Measurements from ENCODE around the gene LRRC3. TPM values are rescaled to one million over a fixed set of nuclear protein-coding genes. Genes with fewer than 3 reads are reported as not detected.
"Not testable (repeated sequence)": the region's sequence is repeated elsewhere in the genome, so short reads cannot be mapped to it uniquely, and the experiment has no call there.

LRRC3 gene, protein sequence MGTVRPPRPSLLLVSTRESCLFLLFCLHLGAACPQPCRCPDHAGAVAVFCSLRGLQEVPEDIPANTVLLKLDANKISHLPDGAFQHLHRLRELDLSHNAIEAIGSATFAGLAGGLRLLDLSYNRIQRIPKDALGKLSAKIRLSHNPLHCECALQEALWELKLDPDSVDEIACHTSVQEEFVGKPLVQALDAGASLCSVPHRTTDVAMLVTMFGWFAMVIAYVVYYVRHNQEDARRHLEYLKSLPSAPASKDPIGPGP
- total RNA-seq, result 9.8 and 10.4 TPM in 2 replicates

DNA sequence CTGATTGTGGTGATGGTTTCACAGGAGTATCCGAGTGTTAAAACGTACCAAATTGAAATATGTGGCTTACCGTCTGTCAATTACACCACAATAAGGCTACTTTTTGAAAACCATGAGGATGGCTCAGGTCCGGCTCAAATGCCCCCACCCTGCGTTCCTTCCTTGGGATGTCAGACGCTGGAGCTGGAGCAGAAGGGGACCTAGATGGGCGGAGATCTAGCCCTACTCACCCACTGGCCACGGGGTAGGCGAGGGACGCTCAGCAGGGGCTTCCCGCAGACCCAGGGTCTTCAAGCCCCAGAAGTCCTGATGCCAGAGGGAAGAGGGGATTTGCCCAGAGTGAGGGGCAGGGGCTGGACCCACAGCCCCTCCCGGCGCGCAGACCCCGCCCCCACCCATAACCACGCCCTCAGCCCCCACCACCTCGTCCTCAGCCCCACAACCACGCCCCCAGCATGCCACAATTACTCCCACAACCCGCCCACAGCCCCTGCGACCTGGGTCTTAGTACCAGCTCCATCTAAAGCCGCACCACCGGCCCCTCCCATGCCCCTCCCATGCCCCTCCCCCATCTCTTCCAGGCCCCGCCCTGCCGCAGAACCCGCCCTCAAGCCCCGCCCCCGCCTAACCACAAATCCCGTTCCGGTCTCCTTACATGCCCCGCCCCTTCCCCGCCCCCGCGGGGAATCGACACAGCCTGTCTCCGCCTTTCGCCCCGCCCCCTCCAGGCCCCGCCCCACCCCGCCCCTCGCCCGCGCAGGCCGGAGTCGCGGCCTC is at the start of gene LRRC3:
LRRC3 (plus strand) TSS at position 764 of the 777 bp plus-strand sequence. CDS start 1,135 bp downstream, outside the sequence.
- no peak for DNase-seq (ENCODE audit: extremely low read depth, low read depth, low spot score)

DNA sequence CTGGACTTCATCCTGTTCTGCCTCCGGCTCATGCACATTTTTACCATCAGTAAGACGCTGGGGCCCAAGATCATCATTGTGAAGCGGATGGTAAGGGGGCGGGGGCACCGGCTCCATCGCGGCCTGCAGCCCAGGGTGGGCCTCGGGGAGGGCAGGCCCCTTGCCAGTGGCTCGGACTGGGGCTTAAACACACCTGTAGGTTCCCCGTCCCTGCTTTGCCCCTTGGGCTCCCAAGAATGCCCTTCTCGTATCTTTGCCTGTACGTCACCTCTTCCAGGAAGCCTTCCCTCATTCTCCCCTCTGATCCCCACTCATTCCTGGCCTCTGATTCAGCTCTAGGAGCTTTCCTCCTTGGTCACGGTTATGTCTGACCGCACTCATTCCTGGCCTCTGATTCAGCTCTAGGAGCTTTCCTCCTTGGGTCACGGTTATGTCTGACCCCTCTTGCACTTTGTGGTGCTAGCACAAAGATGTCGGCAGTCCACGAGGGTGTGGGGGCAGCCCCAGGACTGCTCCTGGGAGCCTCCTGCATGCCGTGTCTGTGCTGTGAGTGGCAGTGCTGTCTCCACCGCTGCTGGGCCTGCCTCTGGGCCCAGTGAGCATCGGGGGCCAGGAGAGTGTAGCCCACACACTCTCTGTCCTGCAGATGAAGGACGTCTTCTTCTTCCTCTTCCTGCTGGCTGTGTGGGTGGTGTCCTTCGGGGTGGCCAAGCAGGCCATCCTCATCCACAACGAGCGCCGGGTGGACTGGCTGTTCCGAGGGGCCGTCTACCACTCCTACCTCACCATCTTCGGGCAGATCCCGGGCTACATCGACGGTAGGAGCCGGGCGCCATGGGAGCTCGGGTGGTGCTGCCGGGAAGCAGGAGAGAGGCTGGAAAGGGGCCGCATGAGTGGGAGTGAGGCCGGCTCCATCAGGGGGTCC is 49.1 kb upstream of the LRRC3 start:
- no peak for DNase-seq (ENCODE audit: extremely low read depth, low read depth, low spot score)

DNA sequence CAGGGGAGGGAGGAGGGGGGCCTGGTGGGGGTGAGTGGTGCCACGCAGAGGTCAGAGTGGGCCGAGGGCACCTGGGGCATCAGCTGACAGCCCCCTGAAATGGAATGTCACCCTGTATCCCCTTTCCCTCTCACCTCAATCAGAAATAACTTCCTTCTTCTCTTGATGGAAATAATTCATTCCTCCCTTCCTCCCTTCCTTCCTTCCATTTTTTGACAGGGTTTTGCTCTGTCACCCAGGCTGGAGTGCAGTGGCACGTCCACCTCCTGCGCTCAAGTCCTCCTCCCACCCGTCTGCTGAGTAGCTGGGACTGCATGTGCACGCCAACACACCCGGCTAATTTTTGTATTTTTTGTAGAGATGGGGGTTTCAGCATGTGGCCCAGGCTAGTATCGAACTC is 48.4 kb upstream of the LRRC3 start:
- DNase-seq (ENCODE audit: extremely low read depth, low read depth, low spot score), result no peak

- DNase-seq (ENCODE audit: extremely low read depth, low read depth, low spot score), result no peak
These were observed 47.8 kb upstream of the LRRC3 start for GRCh38 chr21:44407493-44407892.

DNA sequence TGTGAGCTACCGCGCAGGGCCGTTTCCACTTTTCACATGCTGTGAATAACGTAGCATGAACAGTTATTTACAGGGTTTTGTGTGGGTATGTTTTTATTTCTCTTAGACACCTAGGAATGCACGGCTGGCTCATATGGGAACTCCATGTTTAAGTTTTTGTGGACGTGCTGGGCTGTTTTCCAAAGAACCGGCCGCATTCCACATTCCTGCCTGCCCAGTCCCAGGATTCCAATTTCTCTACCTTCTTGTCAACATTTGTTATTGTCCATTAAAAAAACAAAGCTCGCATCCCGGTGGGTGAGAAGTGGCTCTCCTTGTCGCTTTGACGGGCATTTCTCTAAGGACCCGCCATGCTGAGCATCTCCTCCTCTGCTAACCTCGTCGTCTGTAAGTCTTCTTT is 47.1 kb upstream of the LRRC3 start:
- no peak for DNase-seq (ENCODE audit: extremely low read depth, low read depth, low spot score)

DNA sequence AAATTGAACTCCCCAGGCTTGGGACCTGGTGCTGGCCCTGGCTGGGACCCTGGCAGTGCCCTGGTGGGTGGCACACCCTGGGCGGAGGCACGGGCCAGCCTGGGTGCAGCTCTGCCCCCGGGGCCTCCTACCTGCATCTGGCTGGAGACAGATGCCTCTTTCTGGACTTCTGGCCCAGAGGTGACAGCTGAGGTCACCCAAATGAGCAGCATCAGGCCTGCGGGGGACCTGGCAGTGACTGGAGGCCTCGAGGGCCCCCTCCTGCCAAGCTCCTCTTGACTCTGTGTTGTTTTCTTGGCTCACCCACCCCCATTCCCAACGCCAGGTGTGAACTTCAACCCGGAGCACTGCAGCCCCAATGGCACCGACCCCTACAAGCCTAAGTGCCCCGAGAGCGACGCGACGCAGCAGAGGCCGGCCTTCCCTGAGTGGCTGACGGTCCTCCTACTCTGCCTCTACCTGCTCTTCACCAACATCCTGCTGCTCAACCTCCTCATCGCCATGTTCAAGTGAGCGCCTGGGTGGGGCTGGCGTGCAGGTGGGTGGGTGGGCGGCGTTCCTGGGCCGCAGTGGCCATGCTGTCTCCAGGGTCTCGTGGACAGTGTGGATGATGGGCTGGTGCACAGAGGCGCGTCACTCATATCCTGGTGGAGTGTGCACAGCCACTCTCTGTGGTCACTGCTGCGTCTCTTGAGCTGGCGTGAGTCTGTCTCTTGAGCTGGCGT is 41.6 kb upstream of the LRRC3 start:
- DNase-seq (ENCODE audit: extremely low read depth, low read depth, low spot score), result no peak

DNA sequence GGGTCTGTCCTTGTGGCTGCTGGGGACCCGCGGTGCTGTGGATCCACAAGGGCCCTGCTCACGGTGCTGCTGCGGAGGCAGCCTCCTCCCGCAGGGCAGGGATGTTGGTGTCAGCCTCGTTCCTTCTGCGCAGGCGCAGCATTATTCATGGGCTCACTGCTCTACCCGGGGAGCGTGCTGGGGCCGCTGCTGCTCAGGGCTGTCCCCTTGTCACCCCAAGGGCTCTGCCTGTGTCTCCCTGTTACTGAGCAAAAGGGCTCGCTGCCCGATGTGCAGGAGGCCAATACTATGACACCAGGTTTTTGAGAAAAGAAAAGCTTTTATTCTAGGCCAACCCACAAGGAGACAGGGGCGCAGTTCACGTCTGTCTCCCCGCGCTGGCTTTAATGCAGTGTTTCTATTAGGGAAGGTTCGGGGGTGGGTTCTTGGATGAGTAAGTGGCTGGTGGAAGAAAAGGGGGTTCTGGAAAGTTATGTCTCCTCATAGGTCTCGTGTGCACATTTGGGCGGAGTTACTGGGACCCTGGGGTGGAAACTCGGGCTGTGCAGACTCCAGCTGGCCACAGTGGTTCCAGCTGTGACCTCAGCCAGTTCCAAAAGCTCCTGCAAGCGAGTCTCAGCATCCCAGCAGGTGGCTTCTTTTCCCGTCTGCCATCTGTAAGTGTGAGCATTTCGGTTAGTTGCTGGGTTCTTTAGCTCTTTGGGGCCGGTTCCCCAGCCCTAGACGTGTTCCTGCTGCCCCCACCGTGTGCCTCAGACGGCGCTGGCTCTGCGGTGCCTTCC is 40.8 kb upstream of the LRRC3 start:
- no peak for DNase-seq (ENCODE audit: extremely low read depth, low read depth, low spot score)

DNA sequence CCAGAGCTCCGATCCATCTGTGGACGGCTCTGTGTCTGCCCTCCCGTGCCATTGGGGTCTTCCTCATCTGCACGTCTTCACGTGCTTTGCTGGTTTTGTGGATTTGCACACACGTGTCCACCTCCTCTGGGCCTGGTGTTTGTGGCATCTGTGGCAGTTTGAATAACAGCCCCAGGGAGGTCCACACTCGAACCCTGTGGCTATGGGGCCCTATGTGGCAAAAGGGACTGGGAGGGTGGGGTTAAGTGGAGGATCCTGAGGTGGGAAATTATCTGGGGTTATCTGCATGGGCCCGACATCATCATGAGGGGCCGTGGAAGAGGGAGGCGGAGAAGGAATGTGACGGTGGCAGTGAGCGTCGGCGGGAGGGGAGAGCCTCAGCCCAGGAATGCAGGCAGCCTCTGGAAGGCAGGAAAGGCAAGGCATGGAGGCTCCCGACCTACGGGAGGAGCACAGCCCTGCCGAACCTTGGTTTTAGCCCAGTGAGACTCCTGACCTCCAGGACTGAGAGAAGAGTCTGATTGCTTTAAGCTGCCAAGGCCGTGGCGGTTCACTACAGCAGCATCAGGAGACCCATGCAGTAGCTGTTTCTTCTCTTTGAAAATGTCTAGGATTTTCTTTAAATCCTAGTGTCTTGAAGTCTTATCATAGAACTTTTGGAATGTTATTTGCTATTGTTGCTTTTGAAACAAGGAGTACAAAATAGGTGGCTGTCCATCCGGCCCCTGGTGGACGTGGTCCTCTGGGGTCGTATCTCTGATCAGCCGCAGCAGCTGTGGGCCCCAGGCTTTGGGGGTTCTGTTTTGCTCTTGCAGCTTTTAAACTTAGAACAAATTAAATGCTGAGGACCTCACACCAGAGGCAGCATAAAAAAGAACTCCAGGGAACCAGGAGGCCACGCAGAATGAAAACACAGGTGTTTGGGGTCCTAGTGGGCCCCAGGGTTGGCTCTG is 40.0 kb upstream of the LRRC3 start:
- no peak for DNase-seq (ENCODE audit: extremely low read depth, low read depth, low spot score)

- DNase-seq (ENCODE audit: extremely low read depth, low read depth, low spot score), result no peak
These were observed 39.1 kb upstream of the LRRC3 start for GRCh38 chr21:44416193-44416592.

- DNase-seq (ENCODE audit: extremely low read depth, low read depth, low spot score), result not testable (repeated sequence)
These were observed 37.6 kb upstream of the LRRC3 start for GRCh38 chr21:44417621-44418107.

DNA sequence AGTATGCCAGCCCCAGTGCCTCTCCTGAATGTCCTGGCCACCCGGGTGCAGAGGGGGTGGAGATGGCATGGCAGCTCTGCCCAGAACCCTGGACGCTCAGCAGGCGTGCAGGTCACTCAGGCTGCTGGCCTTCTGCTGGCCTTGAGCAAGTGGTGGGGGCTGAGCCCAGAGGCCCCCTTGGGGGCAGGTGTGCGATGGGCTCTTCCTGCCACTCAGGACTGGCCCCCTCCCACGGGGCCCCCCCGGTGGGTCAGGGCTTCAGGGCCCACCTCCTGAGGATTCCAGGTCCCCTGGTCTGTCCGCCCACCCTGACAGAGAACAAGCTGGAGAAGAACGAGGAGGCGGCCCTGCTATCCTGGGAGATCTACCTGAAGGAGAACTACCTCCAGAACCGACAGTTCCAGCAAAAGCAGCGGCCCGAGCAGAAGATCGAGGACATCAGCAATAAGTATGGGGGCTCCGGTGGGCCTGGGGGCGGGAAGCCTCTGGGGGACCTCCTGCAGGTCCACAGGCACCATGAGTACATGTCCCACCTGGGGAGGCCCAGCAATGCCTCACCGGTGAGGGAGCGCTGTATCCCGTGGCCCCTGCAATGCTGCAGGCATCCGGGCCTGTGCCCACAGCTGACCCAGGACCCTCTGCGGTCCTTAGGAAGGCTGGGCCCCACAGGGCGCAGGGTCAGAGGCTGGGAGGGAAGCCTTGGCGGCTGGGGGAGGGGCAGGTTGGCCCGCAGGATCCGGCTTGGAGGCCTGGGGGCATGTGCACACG is 37.0 kb upstream of the LRRC3 start:
- DNase-seq (ENCODE audit: extremely low read depth, low read depth, low spot score), result no peak

DNA sequence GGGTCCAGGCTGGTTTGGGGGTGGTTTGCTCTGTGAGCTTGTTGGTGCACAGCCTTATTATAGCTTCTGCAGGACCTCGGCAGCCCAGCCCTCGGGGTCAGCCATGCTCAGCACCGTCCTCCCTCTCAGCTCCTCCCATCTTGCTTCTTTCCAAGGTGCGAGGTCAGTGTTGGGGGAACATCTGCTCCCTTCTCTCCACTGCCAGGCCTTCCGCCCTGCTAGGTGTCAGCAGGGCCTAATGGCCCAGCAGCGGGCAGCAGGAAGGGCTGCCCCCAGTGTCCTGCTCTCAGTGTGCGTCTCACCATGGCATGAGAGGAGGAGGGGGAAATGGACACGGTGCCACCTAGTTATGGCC is 36.5 kb upstream of the LRRC3 start:
- DNase-seq (ENCODE audit: extremely low read depth, low read depth, low spot score), result no peak

- DNase-seq (ENCODE audit: extremely low read depth, low read depth, low spot score), result no peak
These were observed 35.6 kb upstream of the LRRC3 start for GRCh38 chr21:44419679-44420078.

- no peak for DNase-seq (ENCODE audit: extremely low read depth, low read depth, low spot score)
These were observed 34.7 kb upstream of the LRRC3 start for GRCh38 chr21:44420416-44421205.

GRCh38 chr21:44421901-44422840 is 33.1 kb upstream of the LRRC3 start:
- no peak for DNase-seq (ENCODE audit: extremely low read depth, low read depth, low spot score)

DNA sequence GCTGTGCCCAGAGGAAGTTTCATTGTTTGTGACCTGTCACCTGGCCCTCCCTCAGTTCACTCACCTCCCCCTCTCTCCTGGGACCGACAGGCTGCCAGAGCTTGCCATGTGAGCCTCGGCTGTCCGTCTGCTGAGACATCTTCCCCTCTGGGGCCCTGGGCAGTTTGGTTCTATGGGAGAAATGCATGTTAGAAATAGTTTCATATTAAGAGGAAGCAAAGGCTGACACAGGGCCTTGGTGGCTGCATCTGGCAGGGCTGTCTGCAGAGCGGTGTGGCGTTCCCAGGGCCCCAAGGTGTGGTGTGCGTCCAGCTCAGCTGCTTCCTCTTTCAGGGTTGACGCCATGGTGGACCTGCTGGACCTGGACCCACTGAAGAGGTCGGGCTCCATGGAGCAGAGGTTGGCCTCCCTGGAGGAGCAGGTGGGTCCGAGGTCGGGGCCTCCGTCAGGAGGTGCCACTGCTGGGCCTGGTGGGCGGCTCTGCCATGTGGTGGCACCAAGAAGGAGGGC is 31.9 kb upstream of the LRRC3 start:
- DNase-seq (ENCODE audit: extremely low read depth, low read depth, low spot score), result no peak

Data from glomerular endothelial cell (primary cell).